CD4-positive, alpha-beta T cell treated with Interleukin-6 for 4 hours (primary cell): ENCODE data around the gene IL6R.
A peak's percentile ranks its signal among the peaks of the same experiment; 100 is the strongest.
"Not testable (repeated sequence)": the region's sequence is repeated elsewhere in the genome, so short reads cannot be mapped to it uniquely, and the experiment has no call there.

Source experiments
- DNase-seq: peaks from one replicate; pipeline ENCODE4 v3.0.0-alpha.2; 2020; ENCODE audit warnings: mixed read lengths

Gene IL6R

DNA sequence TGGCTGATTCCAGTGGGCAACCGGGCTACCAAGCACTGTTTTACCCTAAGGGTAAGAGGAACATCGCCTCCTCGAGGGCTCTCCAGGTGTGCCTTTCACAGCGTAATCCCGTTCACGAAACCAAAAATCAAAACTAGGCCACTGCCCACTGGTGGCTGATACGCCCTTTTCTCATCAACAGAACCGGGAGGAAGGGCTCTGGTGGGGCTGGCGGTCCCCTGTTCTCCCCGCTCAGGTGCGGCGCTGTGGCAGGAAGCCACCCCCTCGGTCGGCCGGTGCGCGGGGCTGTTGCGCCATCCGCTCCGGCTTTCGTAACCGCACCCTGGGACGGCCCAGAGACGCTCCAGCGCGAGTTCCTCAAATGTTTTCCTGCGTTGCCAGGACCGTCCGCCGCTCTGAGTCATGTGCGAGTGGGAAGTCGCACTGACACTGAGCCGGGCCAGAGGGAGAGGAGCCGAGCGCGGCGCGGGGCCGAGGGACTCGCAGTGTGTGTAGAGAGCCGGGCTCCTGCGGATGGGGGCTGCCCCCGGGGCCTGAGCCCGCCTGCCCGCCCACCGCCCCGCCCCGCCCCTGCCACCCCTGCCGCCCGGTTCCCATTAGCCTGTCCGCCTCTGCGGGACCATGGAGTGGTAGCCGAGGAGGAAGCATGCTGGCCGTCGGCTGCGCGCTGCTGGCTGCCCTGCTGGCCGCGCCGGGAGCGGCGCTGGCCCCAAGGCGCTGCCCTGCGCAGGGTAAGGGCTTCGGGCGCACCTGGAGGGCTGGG, at the start of gene IL6R:
IL6R (plus strand) TSS at position 360 of the 763 bp plus-strand sequence; CDS start at position 647, 287 bp downstream.
- DNase-seq: peak; percentile 82

GRCh38 chr1:154358519-154358918, 46.6 kb upstream of the IL6R start:
- DNase-seq: no peak

- DNase-seq: no peak
These were observed 44.9 kb upstream of the IL6R start for GRCh38 chr1:154360288-154360687.

DNA sequence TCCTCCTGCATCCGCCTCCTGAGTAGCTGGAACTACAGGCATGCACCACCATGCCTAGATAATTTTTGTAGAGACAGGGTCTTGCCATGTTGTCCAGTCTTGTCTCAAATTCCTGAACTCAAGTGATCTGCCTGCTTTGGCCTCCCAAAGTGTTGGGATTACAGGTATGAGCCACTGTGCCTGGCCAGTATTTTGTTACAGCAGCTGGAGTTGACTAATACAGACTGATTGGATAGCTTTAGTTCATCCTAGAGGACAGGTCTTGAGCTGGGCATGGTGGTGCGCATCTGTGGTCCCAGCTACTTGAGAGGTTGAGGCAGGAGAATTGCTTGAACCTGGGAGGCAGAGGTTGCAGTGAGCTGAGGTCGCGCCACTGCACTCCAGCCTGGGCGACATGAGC, 44.3 kb upstream of the IL6R start:
- DNase-seq: not testable (repeated sequence)

- no peak for DNase-seq
These were observed 43.8 kb upstream of the IL6R start for GRCh38 chr1:154361357-154361756.

DNA sequence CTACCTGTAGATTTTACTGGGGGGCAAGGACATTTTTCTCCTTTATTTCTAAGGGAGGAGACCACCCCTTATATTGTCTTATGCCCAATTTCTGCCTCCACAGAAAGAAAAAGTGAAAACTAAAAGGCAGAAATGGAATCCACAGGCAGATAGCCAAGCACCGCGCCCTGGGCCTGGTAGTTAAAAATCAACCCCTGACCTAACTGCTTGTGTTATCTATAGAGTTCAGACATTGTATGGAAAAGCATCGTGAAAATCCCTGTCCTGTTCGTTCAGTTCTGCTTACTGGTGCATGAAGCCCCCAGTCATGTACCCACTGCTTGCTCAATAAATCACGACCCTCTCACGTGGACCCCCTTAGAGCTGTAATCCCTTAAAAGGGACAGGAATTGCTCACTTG, 33.7 kb upstream of the IL6R start:
- DNase-seq: no peak

DNA sequence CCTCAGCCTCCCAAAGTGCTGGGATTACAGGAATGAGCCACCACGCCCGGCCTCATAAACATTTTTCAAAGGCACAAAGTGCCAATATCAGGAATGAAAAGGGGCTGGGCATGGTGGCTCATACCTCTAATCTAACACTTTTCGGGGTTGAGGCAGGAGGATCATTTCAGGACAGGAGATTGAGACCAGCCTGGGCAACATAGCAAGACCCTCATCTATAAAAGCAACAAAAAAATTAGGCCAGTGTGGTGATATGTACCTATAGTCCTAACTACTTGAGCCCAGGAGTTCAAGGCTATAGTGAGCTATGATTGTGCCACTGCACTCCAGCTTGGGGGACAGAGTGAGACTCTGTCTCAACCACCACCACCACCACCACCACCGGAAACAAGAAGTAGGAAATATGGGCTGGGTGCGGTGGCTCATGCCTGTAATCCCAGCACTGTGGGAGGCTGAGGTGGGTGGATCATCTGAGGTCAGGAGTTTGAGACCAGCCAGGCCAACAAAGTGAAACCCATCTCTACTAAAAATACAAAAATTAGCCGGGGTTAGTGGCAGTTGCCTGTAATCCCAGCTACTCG, 31.3 kb upstream of the IL6R start:
- not testable (repeated sequence) for DNase-seq

GRCh38 chr1:154379301-154379700, 25.8 kb upstream of the IL6R start:
- DNase-seq: no peak

- no peak for DNase-seq
These were observed 20.3 kb upstream of the IL6R start for GRCh38 chr1:154384650-154385489.

- DNase-seq: peak; percentile 82
These were observed 18.3 kb upstream of the IL6R start for GRCh38 chr1:154386643-154387352.

DNA sequence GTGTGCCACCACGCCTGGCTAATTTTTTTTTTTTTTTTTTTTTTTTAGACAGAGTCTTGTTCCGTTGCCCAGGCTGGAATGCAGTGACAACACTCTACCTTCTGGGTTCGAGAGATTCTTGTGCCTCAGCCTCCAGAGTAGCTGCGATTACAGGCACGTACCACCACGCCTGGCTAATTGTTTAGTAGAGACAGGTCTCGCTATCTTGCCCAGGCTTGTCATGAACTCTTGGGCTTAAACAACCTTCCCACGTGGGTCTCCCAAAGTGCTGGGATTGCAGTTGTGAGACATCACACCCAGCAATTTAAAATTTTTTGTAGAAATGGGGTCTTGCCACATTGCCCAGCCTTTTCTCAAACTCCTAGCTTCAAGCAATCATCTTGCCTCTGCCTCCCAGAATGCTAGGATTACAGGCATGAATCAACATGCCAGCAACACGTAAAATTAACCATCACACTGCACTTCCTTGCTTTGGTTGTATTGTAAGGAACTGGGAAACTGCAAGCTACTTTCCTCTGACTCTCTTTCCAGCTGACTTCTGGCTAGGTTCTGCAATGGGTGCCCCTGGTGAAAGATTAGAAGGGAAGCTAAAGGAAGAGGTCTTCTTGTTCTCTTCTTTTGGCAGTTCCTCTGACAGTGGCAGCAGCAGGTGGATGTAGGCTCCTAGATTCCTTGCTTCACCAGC, 13.9 kb upstream of the IL6R start:
- no peak for DNase-seq

DNA sequence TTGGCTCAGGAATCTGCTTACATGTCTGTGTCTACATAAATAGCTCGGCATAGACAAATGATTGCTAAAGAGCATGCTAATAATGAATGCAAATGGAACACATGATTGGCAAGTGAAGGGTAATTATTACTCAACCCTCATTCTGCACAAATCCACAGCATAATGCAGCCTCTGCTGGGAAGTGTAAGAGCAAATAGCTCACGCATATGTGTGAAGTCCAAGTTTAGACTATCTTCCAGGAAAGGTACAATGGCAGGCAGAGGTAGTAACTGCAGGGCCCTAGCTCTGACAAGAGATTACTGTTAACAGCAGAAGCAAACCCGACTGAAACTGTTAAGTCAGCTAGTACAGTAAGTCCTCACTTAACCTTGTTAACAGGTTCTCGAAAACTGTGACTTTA, 7.0 kb upstream of the IL6R start:
- no peak for DNase-seq

- no peak for DNase-seq
These were observed 6.5 kb upstream of the IL6R start for GRCh38 chr1:154398678-154399077.

DNA sequence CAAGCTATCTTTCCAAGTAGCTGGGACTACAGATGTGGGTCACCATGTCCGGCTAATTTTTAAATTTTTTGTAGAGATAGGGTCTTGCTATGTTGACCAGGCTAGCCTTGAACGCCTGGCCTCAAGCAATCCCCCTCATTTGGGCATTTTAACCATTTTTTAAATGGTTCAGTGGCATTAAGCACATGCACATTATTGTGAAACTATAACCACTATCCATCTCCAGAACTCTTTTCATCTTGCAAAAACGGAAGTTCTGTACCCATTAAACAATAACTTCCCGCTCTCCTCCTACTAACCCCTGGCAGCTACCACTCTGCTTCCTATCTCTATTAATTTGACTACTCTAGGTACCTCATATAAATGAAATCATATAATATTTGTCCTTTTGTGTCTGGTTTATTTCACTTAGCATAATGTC, 4.8 kb upstream of the IL6R start:
- no peak for DNase-seq

GRCh38 chr1:154402409-154402921, 2.7 kb upstream of the IL6R start:
- DNase-seq: no peak

- peak; percentile 65 for DNase-seq
These were observed 1.7 kb upstream of the IL6R start for GRCh38 chr1:154403261-154403943.

GRCh38 chr1:154403983-154404382, 1.2 kb upstream of the IL6R start:
- no peak for DNase-seq

DNA sequence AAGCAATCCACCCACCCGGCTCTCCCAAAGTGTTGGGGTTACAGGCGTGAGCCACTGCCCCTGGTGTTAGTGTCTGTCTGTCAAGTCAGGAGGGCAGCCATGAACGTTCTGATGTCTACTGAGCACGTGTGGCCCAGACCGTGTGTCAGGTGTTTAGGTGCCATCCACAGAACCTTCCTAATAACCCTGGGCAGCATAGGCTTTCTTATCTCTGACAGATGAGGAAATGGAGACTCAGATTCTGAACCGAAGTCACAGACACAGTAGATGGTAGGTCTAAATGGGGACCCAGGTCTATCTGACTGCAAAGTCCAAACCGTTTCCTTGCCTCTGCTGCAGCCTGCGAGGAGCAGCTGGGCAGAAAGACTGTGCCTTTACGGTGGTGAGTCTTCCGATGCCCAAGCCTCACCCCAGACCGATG, 622 bp upstream of the IL6R start:
- DNase-seq: peak; percentile 43

GRCh38 chr1:154405747-154406571, 816 bp downstream of the IL6R start:
- DNase-seq: peak; percentile 73

DNA sequence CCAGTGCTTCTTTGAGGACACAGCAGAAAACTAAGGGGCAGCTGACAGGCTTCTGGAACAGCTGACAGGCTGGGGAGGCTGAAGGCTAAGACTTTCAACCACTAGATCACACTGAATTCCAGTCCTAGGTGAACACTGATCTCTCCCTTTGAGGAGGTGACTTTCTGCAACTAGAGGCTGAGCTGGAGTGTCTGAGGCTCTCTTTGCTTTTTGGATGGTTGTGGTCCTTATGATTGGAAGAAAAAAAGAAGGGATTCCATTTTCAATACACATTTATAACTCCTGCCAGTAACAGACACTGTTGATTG, 1.4 kb downstream of the IL6R start:
- DNase-seq: no peak

DNA sequence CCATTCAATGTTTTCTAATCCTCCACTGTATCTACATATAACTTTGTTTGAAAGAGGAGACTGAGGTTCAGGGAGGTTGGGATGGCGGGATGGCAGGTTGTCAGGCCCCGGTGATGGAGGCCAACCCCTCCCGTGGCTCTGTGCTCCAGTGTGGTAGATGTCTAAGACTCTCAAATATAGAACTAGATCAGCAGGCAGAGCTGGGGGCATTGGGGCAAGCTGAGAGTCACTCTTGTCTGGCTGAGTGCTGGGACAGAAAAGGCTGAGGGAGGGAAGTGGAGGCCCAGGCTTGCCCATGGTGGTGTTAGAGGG, 1.7 kb downstream of the IL6R start:
- peak; percentile 30 for DNase-seq
